BLaER1 treated with 17β-estradiol and CSF1 and Interleukin-3, amounts not matched to agents 10 nM and 100 nM (cell line): ENCODE measurements around the gene CXCL3.

Source experiments
- H3K27ac ChIP-seq, 11 experiments: shearing (Covaris generic); formaldehyde crosslinking; 2 replicates each; pipeline ENCODE4 v1.8.1; 2022
- H3K27me3 ChIP-seq, 11 experiments: shearing (Covaris generic); formaldehyde crosslinking; 2 replicates each; pipeline ENCODE4 v1.8.1; 2022
- H3K36me3 ChIP-seq, 11 experiments: shearing (Covaris generic); formaldehyde crosslinking; 2 replicates each; pipeline ENCODE4 v1.8.1; 2022
- H3K4me1 ChIP-seq, 10 experiments: shearing (Covaris generic); formaldehyde crosslinking; 2 replicates each; pipeline ENCODE4 v1.8.1; 2022
- H3K4me2 ChIP-seq, 11 experiments: shearing (Covaris generic); formaldehyde crosslinking; 2 replicates each; pipeline ENCODE4 v1.8.1; 2022
- H3K4me3 ChIP-seq, 10 experiments: shearing (Covaris generic); formaldehyde crosslinking; 2 replicates each; pipeline ENCODE4 v1.8.1; 2022
- H3K9ac ChIP-seq, 11 experiments: shearing (Covaris generic); formaldehyde crosslinking; 2 replicates each; pipeline ENCODE4 v1.8.1; 2022
- H3K9me3 ChIP-seq, 11 experiments: shearing (Covaris generic); formaldehyde crosslinking; replicated peaks in 1 of 11; 2 replicates each; pipeline ENCODE4 v1.8.1; 2022
- H4K20me1 ChIP-seq, 11 experiments: shearing (Covaris generic); formaldehyde crosslinking; 2 replicates each; pipeline ENCODE4 v1.8.1; 2022
- Cebpa-rat ChIP-seq, 11 experiments: shearing (Covaris generic); IDR thresholded peaks; 2 replicates each; pipeline ENCODE4 v1.8.1; 2022

CXCL3 gene

DNA sequence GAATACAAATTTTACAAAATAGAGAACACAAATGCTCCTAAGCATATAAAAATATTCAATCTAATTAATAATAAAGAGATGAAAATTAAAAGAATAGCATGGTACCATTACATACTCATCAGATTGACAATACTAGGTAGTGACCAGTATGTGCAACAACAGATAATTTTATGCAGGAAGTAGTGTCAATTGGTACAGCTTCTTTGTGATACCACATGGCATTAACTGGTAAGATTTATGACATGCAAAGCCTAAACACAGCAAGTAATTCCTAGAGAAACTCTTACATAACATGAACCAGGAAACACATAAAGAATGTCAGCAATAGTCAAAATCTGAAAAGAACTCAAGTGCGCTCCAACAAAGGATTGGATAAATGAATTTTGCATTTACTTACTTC lies 34.2 kb upstream of the CXCL3 start:
- Histone ChIP-seq H3K4me2 (no peak overlapping the region), H3K9ac (no peak overlapping the region), H3K27me3 (no peaks in the 10 kb centered on the region), H3K27ac (no peak overlapping the region), H3K4me3 (no peak overlapping the region), H3K9me3 (peaks cover 4 to 34% (median 9%) of the 10 kb centered on the region in 11 experiments; a peak in 16 of 22 replicates), H4K20me1 (no peaks in the 10 kb centered on the region), H3K4me1 (peaks cover 0 to 5% (median 0%) of the 10 kb centered on the region in 10 experiments; a peak in 2 of 20 replicates), H3K36me3 (no peaks in the 10 kb centered on the region)
- TF ChIP-seq Cebpa-rat (IDR thresholded peaks at IDR 0.05) = no peak

DNA sequence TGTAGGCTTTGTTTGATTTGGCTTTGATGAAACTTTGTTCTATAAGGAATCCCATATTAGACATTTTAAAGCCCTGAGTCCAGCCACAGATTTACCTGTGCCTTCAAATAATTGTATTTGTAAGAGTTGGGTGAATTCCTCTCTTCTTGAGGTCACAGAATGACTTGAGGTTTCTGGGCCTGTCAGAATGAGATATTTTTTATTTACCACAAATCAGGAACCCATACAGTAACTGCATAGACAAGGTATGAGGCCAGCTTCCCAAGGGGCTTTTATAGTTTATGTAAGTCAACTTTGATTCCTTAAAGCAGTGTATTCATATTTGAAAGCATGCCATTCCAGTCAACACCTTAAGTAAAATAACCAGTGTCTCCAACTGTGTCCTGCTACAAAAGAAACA lies 29.1 kb upstream of the CXCL3 start:
- no peaks in the 10 kb centered on the region for H3K27me3 ChIP-seq
- no peak overlapping the region for H3K4me3 ChIP-seq
- H4K20me1 ChIP-seq = no peaks in the 10 kb centered on the region
- no peak overlapping the region for H3K4me2 ChIP-seq
- no peak overlapping the region for H3K27ac ChIP-seq
- H3K9me3 ChIP-seq = peaks cover 4 to 22% (median 9%) of the 10 kb centered on the region in 11 experiments; a peak in 16 of 22 replicates
- no peaks in the 10 kb centered on the region for H3K36me3 ChIP-seq
- no peak overlapping the region for H3K9ac ChIP-seq
- H3K4me1 ChIP-seq = peaks cover 0 to 4% (median 0%) of the 10 kb centered on the region in 10 experiments; a peak in 1 of 20 replicates
- no peak for TF ChIP-seq Cebpa-rat (IDR thresholded peaks at IDR 0.05)

DNA sequence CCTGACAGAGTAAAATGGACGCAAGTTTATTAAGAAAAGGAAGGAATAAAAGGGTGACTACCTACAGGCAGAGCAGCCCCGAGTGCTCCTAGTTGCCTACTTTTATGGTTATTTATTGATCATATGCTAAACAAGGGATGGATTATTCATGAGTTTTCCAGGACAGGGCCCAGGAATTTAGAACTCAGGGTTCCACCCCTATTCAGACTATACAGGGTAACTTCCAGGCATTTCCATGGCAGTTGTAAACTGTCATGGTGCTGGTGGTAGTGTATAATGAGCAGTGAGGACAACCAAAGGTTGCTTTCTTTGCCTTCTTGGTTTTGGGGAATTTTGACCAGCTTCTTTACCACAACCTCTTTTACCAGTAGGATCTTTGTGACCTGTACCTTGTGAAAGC lies 27.7 kb upstream of the CXCL3 start:
- Histone ChIP-seq H3K4me3 (no peak overlapping the region), H3K4me2 (no peak overlapping the region), H4K20me1 (no peaks in the 10 kb centered on the region), H3K36me3 (no peaks in the 10 kb centered on the region), H3K27ac (no peak overlapping the region), H3K9me3 (peaks cover 4 to 36% (median 9%) of the 10 kb centered on the region in 11 experiments; a peak in 16 of 22 replicates), H3K27me3 (no peaks in the 10 kb centered on the region), H3K9ac (no peak overlapping the region), H3K4me1 (peaks cover 0 to 4% (median 0%) of the 10 kb centered on the region in 10 experiments; a peak in 1 of 20 replicates)
- no peak for TF ChIP-seq Cebpa-rat (IDR thresholded peaks at IDR 0.05)

DNA sequence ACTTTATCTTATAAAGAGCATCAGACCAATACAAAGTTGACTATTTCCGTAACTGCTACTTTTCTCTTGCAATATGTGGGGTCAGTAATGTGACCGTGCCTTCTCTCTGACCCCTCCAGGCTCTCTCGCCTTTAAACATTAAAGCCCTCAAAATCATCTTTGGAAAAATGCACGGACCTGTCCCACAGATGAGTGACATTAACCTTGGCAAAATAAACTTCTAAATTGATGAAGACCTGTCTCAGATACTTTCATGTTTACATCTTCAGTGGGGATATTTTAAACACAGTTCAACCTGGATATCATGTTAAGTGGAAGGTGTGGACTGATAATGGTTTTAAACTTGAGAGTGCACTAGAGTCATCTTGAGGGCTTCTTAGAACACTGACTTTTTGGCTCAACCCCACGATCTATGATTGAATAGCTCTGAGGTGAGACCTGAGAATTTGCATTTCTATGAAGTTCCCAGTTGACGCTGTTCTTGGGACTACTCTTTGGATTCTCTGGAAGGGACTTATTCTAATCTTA lies 26.7 kb upstream of the CXCL3 start:
- no peaks in the 10 kb centered on the region for H3K27me3 ChIP-seq
- no peak overlapping the region for H3K9ac ChIP-seq
- no peaks in the 10 kb centered on the region for H3K36me3 ChIP-seq
- no peak for TF ChIP-seq Cebpa-rat (IDR thresholded peaks at IDR 0.05)
- H3K4me3 ChIP-seq = no peak overlapping the region
- no peaks in the 10 kb centered on the region for H4K20me1 ChIP-seq
- peaks cover 0 to 4% (median 0%) of the 10 kb centered on the region in 10 experiments; a peak in 1 of 20 replicates for H3K4me1 ChIP-seq
- no peak overlapping the region for H3K27ac ChIP-seq
- H3K4me2 ChIP-seq = no peak overlapping the region
- H3K9me3 ChIP-seq = peaks cover 4 to 33% (median 9%) of the 10 kb centered on the region in 11 experiments; a peak in 16 of 22 replicates

DNA sequence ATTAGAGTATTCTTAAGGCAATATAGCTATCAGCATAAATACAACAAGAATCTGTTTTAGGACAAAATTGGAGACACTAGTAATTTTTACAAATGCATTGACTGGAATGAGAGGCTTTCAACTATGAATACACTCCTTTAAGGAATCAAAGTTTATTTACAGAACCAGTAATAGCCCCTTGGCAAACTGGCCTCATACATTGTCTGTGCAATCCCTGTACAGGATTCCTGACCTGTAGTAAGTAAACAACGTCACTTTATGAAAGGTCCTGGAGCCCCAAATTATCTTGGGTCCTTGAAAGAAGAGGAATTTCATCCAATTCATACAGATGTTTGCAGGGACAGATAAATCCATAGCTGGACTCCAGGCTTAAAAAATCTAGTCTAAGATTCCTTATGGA lies 25.4 kb upstream of the CXCL3 start:
- no peak for TF ChIP-seq Cebpa-rat (IDR thresholded peaks at IDR 0.05)
- Histone ChIP-seq H3K4me3 (no peak overlapping the region), H3K4me1 (peaks cover 0 to 4% (median 0%) of the 10 kb centered on the region in 10 experiments; a peak in 1 of 20 replicates), H3K36me3 (no peaks in the 10 kb centered on the region), H3K27me3 (no peaks in the 10 kb centered on the region), H3K27ac (no peak overlapping the region), H3K9ac (no peak overlapping the region), H4K20me1 (no peaks in the 10 kb centered on the region), H3K9me3 (peaks cover 0 to 20% (median 0%) of the 10 kb centered on the region in 11 experiments; a peak in 5 of 22 replicates), H3K4me2 (0 out of 22 replicates have a peak overlapping the region, but pooled peaks of 1 of the 11 experiments have one; percentile 8)

DNA sequence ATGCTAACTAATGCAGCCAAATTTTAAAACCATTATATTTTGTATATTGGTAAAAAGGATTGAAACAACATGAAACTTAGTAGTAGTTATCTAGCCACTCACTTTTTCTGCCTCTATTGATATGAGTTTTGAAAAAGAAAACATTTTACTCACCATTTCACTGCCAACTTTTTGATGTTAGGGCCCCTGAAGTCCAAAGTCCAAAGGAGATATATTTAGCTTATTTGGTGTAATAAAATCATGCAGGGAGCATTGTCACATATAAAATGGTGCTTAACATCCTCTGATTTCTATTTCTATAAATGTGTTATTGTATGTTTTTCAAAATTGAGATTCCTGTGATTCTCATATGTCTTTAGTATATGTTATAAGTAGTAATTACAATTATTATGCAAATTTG lies 24.5 kb upstream of the CXCL3 start:
- H3K4me2 ChIP-seq = no peak overlapping the region
- H3K27ac ChIP-seq = no peak overlapping the region
- no peaks in the 10 kb centered on the region for H3K27me3 ChIP-seq
- peaks cover 0 to 20% (median 0%) of the 10 kb centered on the region in 11 experiments; a peak in 5 of 22 replicates for H3K9me3 ChIP-seq
- no peak overlapping the region for H3K4me3 ChIP-seq
- no peaks in the 10 kb centered on the region for H4K20me1 ChIP-seq
- no peaks in the 10 kb centered on the region for H3K36me3 ChIP-seq
- H3K9ac ChIP-seq = no peak overlapping the region
- H3K4me1 ChIP-seq = peaks cover 0 to 9% (median 0%) of the 10 kb centered on the region in 10 experiments; a peak in 8 of 20 replicates
- TF ChIP-seq Cebpa-rat (IDR thresholded peaks at IDR 0.05) = no peak

DNA sequence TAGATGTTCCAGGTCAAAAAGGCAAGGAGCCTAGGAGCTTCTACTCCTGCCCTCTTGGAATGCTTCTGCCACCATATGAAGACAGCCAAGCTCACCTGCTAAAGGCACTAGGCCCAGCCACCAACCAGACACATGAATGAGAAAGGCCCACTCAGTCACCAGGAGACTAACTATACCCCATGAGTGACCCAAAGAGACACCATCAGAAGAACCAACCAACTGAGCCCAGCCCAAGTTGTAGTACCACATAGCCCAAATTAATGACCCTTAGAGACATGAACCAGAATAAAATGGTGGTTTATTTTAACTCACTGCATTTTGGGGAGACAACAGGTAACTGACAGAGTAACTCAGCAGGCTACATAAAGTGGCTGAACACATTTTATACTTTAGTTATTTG lies 22.9 kb upstream of the CXCL3 start:
- no peaks in the 10 kb centered on the region for H3K27me3 ChIP-seq
- H3K9ac ChIP-seq = no peak overlapping the region
- no peak overlapping the region for H3K27ac ChIP-seq
- no peak overlapping the region for H3K4me2 ChIP-seq
- H4K20me1 ChIP-seq = no peaks in the 10 kb centered on the region
- H3K9me3 ChIP-seq = peaks cover 0 to 20% (median 0%) of the 10 kb centered on the region in 11 experiments; a peak in 5 of 22 replicates
- no peaks in the 10 kb centered on the region for H3K36me3 ChIP-seq
- no peak for TF ChIP-seq Cebpa-rat (IDR thresholded peaks at IDR 0.05)
- peaks cover 0 to 24% (median 2%) of the 10 kb centered on the region in 10 experiments; a peak in 9 of 20 replicates for H3K4me1 ChIP-seq
- H3K4me3 ChIP-seq = no peak overlapping the region

DNA sequence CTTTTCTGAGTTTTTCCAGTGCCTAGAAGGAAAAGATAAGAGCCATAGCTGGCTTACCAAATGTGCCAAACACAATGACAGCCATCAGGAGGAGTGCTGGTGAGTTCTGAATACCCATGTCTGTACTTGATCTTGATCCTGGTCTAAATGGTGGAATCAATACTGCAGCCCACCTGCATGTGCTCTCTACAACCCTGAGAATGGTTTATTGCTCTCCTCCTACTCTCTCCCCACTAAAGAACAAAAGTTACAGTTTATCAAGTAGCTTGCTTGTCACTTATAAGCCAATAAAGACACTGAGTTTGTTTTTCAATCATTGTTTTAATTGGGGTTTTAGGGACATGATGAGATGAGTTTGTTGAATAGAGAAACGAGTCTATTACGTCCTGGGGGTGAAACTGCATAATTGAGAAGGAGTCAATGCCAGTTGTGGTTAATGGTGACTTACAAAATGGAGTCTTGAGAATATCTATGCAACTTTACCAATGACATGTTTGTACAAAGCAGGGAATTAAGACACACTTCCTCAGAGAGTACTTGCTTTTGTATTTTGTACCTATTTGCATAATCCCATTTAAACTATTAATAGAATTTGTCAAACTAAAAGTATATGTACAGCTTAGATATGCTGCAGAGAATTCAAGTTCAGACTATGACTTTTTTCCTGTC lies 20.8 kb upstream of the CXCL3 start:
- Histone ChIP-seq H3K4me2 (no peak overlapping the region), H3K4me1 (peaks cover 0 to 45% (median 5%) of the 10 kb centered on the region in 10 experiments; a peak in 10 of 20 replicates), H3K4me3 (no peak overlapping the region), H4K20me1 (no peaks in the 10 kb centered on the region), H3K27ac (no peak overlapping the region), H3K27me3 (no peaks in the 10 kb centered on the region), H3K36me3 (no peaks in the 10 kb centered on the region), H3K9me3 (peaks cover 0 to 20% (median 0%) of the 10 kb centered on the region in 11 experiments; a peak in 5 of 22 replicates), H3K9ac (no peak overlapping the region)
- TF ChIP-seq Cebpa-rat (IDR thresholded peaks at IDR 0.05) = no peak

DNA sequence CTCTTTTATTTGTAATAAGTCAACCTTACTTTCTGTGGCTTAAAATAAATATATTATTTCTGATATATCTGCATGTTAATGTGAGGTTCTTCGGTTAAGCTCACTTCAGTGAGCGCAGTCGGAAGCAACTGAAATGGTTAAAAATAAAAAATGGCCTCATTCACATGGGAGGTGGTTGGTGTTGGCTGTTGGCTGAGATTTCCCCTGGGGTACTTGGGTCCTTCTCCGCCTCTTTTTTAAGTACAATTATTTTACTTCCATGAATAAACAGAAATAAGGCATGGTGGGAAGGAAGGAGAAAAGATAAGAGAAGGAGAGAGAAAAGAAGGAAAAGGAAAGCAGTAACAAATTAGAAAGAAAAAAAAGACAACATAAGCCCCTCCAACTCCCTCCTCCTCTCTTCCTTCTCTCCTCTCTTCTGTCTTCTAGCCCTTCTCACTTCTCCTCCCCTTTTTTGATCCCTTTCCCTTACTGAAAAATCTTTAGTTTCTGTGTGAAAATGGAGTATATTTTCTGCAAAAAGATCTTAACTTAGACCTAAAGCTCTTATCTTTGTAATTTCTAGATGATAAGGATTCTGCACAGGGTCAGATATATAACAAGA lies 19.7 kb upstream of the CXCL3 start:
- TF ChIP-seq Cebpa-rat (IDR thresholded peaks at IDR 0.05) = no peak
- peaks cover 0 to 20% (median 0%) of the 10 kb centered on the region in 11 experiments; a peak in 5 of 22 replicates for H3K9me3 ChIP-seq

More for the DNA sequence above, 19.7 kb upstream of the CXCL3 start:
- H3K9ac ChIP-seq = no peak overlapping the region
- peak overlapping the region in 3 of 11 experiments; percentile 45 to 67 (median 56); a peak in 6 of 22 replicates for H3K4me2 ChIP-seq
- no peaks in the 10 kb centered on the region for H3K27me3 ChIP-seq
- no peaks in the 10 kb centered on the region for H3K36me3 ChIP-seq
- no peak overlapping the region for H3K4me3 ChIP-seq
- peaks cover 0 to 47% (median 5%) of the 10 kb centered on the region in 10 experiments; a peak in 10 of 20 replicates for H3K4me1 ChIP-seq
- H3K27ac ChIP-seq = peak overlapping the region in 6 of 11 experiments; percentile 5 to 83 (median 80); a peak in 9 of 22 replicates
- no peaks in the 10 kb centered on the region for H4K20me1 ChIP-seq
